HCT116 (cell line): ENCODE measurements around the gene DHRS2. TPM values are rescaled to one million over a fixed set of nuclear protein-coding genes. Genes with fewer than 3 reads are reported as not detected.

Experiments used
- ATAC-seq: fragments of 200-7000 bp; cut with Tn5 transposase; 2 replicates; pipeline ENCODE4 v1.9.1; 2020; ENCODE audit warnings: mild to moderate bottlenecking, moderate library complexity
- BruUV-seq: library from RNA; stranded (reverse); fragments of 400-500 nt; replicated peaks from 2 replicates; lab custom pipeline; 2021; lab: Mats Ljungman, UMichigan
- CTCF ChIA-PET: fragments of 300-600 bp; sonication (Branson Sonifier 250); formaldehyde crosslinking; loops from one replicate; lab custom pipeline; 2021; ENCODE audit warnings: antibody characterized with exemption; lab: Charles Lee
- POLR2A ChIA-PET: fragments of 300-600, 350-600 bp; sonication (Branson Sonifier 250); formaldehyde crosslinking; loops from one replicate; lab custom pipeline; 2021; ENCODE audit warnings: antibody characterized with exemption; lab: Charles Lee
- RAD21 ChIA-PET, 2 experiments: fragments of 300-600 bp; sonication (Branson Sonifier 250); formaldehyde crosslinking; loops; one replicate each; lab custom pipeline; 2023; ENCODE audit warnings: low total read pairs in 2 of 2; ENCODE audit not compliant: uncharacterized antibody in 2 of 2, unreplicated experiment in 2 of 2, low non-redundant PET in 1 of 2; lab: Charles Lee
- DNase-seq: peaks from one replicate; pipeline ENCODE4 v3.0.0-alpha.2; 2010; ENCODE audit warnings: low read depth, low spot score
- H2AFZ ChIP-seq: fragments of 200-600 bp; shearing (Covaris generic), sonication (generic); 2 replicates; pipeline ENCODE4 v1.6.1; 2017; ENCODE audit warnings: low read depth, mixed run types, mixed read lengths, antibody characterized with exemption, low read length; ENCODE audit not compliant: poor library complexity, severe bottlenecking
- H3K27ac ChIP-seq: 2 replicates; pipeline ENCODE4 v1.5.1; 2012; ENCODE audit warnings: low read depth, low read length
- H3K27me3 ChIP-seq: fragments of 200-600 bp; sonication (generic); 2 replicates; pipeline ENCODE4 v1.6.1; 2016; ENCODE audit warnings: mixed run types, low read length, mixed read lengths; ENCODE audit not compliant: insufficient read depth
- H3K36me3 ChIP-seq, 2 experiments: fragments of 200-500 bp in 1 of 2; fragments of 200-600 bp in 1 of 2; sonication (Bioruptor generic) in 1 of 2; sonication (generic) in 1 of 2; 2 replicates each; pipeline versions ENCODE4 v1.5.1 to v1.6.1; 2014 to 2016; ENCODE audit warnings: low read length in 2 of 2, inconsistent platforms in 1 of 2, mixed read lengths in 1 of 2, mixed run types in 1 of 2; ENCODE audit not compliant: insufficient read depth in 2 of 2, control insufficient read depth in 1 of 2
- H3K4me1 ChIP-seq, 2 experiments: fragments of 200-600 bp in 1 of 2; sonication (generic) in 1 of 2; 2 replicates each; pipeline versions ENCODE4 v1.5.1 to v1.6.1; 2012 to 2017; ENCODE audit warnings: low read length in 2 of 2, inconsistent platforms in 1 of 2, mild to moderate bottlenecking in 1 of 2, mixed read lengths in 1 of 2, mixed run types in 1 of 2, moderate library complexity in 1 of 2; ENCODE audit not compliant: insufficient read depth in 2 of 2, control insufficient read depth in 1 of 2
- H3K4me2 ChIP-seq: fragments of 200-600 bp; sonication (generic); 2 replicates; pipeline ENCODE4 v1.6.1; 2017; ENCODE audit warnings: mixed run types, low read length, mixed read lengths
- H3K4me3 ChIP-seq, 2 experiments: fragments of 200-600 bp in 1 of 2; sonication (generic) in 1 of 2; replicated peaks in 1 of 2; 2 replicates each; pipeline ENCODE4 v1.5.1; 2011 to 2016; ENCODE audit warnings: low read length in 2 of 2, control low read depth in 1 of 2, low read depth in 1 of 2, mild to moderate bottlenecking in 1 of 2, mixed read lengths in 1 of 2, mixed run types in 1 of 2
- H3K79me2 ChIP-seq: fragments of 200-600 bp; sonication (generic); 2 replicates; pipeline ENCODE4 v1.6.1; 2017; ENCODE audit warnings: mild to moderate bottlenecking, mixed run types, low read length, moderate library complexity, mixed read lengths; ENCODE audit not compliant: insufficient read depth
- H3K9ac ChIP-seq: fragments of 200-600 bp; sonication (generic); 2 replicates; pipeline ENCODE4 v1.6.1; 2016; ENCODE audit warnings: low read length, mixed read lengths
- H3K9me2 ChIP-seq: fragments of 200-600 bp; sonication (generic), shearing (Covaris generic); 2 replicates; pipeline ENCODE4 v1.6.1; 2017; ENCODE audit warnings: mixed run types, mild to moderate bottlenecking, moderate library complexity; ENCODE audit not compliant: insufficient read depth
- H3K9me3 ChIP-seq, 2 experiments: fragments of 200-500 bp in 1 of 2; fragments of 200-600 bp in 1 of 2; sonication (Bioruptor generic) in 1 of 2; sonication (generic) in 1 of 2; 2 replicates each; pipeline ENCODE4 v1.6.1; 2014 to 2017; ENCODE audit warnings: low read length in 2 of 2, mixed read lengths in 2 of 2, inconsistent platforms in 1 of 2, low read depth in 1 of 2, mild to moderate bottlenecking in 1 of 2, mixed run types in 1 of 2, moderate library complexity in 1 of 2; ENCODE audit not compliant: control insufficient read depth in 1 of 2, insufficient read depth in 1 of 2
- H4K20me1 ChIP-seq: fragments of 200-600 bp; sonication (generic), shearing (Covaris generic); 2 replicates; pipeline ENCODE4 v1.6.1; 2017; ENCODE audit warnings: mixed run types, mild to moderate bottlenecking, moderate library complexity; ENCODE audit not compliant: insufficient read depth
- ATF3 ChIP-seq: IDR thresholded peaks from 2 replicates; pipeline ENCODE4 v1.6.1; 2012
- CBX3 ChIP-seq: IDR thresholded peaks from 2 replicates; pipeline ENCODE4 v1.6.1; 2012; ENCODE audit warnings: low read depth
- ELF1 ChIP-seq: IDR thresholded peaks from 2 replicates; pipeline ENCODE4 v1.6.1; 2012; ENCODE audit warnings: low read depth, borderline replicate concordance
- FOSL1 ChIP-seq: IDR thresholded peaks from 2 replicates; pipeline ENCODE4 v1.6.1; 2012; ENCODE audit warnings: low read depth
- JUND ChIP-seq: IDR thresholded peaks from 2 replicates; pipeline ENCODE4 v1.6.1; 2012
- POLR2A ChIP-seq: IDR thresholded peaks from 2 replicates; pipeline ENCODE4 v1.7.0; 2011; ENCODE audit warnings: borderline replicate concordance; ENCODE audit not compliant: insufficient read depth, insufficient read length; ENCODE audit errors: extremely low read depth
- POLR2AphosphoS5 ChIP-seq: IDR thresholded peaks from 2 replicates; pipeline ENCODE4 v1.6.1; 2011; ENCODE audit warnings: mild to moderate bottlenecking, low read depth, low read length, moderate library complexity
- RAD21 ChIP-seq: IDR thresholded peaks from 2 replicates; pipeline ENCODE4 v1.6.1; 2012; ENCODE audit warnings: low read depth, mild to moderate bottlenecking
- SRF ChIP-seq: IDR thresholded peaks from 2 replicates; pipeline ENCODE4 v1.6.1; 2012; ENCODE audit warnings: low read depth
- ZFX ChIP-seq: fragments of 450-650 bp; IDR thresholded peaks from 2 replicates; pipeline ENCODE4 v1.6.1; 2017
- intact Hi-C: fragments of 100-400 bp; cut with micrococcal nuclease; formaldehyde crosslinking; loops from 2 replicates; pipeline ENCODE4 v1.10.0; 2022
- total RNA-seq: library from RNA; stranded (reverse); gene quantifications from one replicate; pipeline ENCODE4 v1.2.1, GENCODE V29; 2021; ENCODE audit not compliant: unreplicated experiment
- TF ChIP-seq, protein P1 (sequence below): IDR thresholded peaks from 2 replicates; pipeline ENCODE4 v1.6.1; 2011; ENCODE audit warnings: mild to moderate bottlenecking, low read length, moderate library complexity; ENCODE audit not compliant: insufficient replicate concordance; ENCODE audit errors: extremely low read depth

The DHRS2 gene
- total RNA-seq, 1 experiment from 2014 or later: 10.0 TPM

DNA sequence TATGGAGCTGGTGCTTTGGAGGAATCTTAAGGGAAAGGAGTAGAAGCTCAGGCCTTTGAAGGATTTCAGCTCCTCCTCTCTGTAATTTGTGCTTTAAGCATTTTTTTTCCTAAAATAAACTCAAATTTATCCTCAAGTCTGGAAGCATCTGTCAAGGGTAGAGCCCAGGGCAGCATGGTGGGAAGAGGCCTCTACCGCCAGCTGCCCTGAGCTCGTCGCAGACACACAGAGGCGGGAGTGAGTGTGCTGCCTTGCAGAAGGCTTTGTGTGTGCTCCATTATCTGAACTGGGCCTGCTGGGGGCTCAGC lies 9.3 kb downstream of the DHRS2 start:
- Histone ChIP-seq H3K27ac (no peak overlapping the region), H2AFZ (no peak overlapping the region), H3K4me1 (peaks cover 16 to 22% of the 10 kb centered on the region in 2 experiments), H3K9me2 (no peaks in the 10 kb centered on the region), H3K9ac (no peak overlapping the region), H3K9me3 (no peaks in the 10 kb centered on the region), H4K20me1 (no peaks in the 10 kb centered on the region), H3K79me2 (no peaks in the 10 kb centered on the region), H3K27me3 (no peaks in the 10 kb centered on the region), H3K36me3 (no peaks in the 10 kb centered on the region), H3K4me2 (no peak overlapping the region), H3K4me3 (no peak overlapping the region)
- no peak for TF ChIP-seq ZFX
- TF ChIP-seq JUND: no peak
- TF ChIP-seq, protein P1, sequence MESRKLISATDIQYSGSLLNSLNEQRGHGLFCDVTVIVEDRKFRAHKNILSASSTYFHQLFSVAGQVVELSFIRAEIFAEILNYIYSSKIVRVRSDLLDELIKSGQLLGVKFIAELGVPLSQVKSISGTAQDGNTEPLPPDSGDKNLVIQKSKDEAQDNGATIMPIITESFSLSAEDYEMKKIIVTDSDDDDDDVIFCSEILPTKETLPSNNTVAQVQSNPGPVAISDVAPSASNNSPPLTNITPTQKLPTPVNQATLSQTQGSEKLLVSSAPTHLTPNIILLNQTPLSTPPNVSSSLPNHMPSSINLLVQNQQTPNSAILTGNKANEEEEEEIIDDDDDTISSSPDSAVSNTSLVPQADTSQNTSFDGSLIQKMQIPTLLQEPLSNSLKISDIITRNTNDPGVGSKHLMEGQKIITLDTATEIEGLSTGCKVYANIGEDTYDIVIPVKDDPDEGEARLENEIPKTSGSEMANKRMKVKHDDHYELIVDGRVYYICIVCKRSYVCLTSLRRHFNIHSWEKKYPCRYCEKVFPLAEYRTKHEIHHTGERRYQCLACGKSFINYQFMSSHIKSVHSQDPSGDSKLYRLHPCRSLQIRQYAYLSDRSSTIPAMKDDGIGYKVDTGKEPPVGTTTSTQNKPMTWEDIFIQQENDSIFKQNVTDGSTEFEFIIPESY: no peak
- no peak for TF ChIP-seq SRF
- no peak for TF ChIP-seq POLR2A
- TF ChIP-seq FOSL1: no peak
- TF ChIP-seq CBX3: no peak
- no peak for DNase-seq
- RAD21 ChIA-PET: no interaction called here
- no TSS peak for BruUV-seq
- POLR2A ChIA-PET: interaction anchor here (1.3 kb wide), 1 partner anchor 10 kb away, joined by 4 read pairs; the partner anchor contains the start of gene DHRS2
- no peak for ATAC-seq
- CTCF ChIA-PET: interaction anchor here (1.3 kb wide), 2 partner anchors 14 to 57 kb away, joined by 3 to 7 read pairs; no protein-coding TSS in a partner anchor
- intact Hi-C loops: no loop called here

DNA sequence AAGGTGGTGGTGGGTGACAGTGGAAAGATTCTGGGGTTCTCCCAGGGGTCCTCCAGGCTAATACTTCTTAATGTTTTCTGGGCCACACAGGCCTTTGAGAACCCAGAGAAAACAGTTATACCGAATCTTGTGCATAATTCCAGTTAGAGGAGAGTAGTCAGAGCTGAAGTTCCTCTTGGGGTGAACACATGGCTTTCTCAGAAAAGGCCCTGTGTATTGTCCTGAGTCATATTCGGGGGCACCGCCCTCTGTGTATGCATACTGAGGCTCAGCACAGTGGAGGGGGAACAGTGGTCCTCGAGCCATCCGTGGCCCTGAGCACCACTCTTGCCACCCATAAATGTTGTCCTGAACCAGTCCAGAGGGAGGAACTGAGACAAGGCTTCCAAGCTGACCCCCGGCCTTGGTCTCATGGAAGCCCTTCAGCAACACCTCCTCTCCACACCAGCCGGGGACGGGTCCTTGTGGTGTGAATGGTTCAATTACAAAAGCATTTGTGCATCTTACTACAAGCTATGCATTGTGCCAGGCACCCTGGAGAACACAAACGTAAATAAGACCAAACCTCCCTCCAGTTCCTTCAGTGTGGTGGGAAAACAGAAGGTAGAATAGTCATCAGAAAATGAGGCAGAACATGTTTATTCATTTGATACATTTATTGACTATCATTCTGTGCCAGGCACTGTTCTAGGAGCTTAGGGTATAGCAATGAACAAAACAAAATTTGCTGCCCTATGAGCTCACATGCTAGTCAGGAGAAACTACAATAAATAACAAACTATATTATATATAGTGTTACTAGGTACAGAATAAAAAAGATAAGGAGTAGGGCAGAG lies 9.9 kb downstream of the DHRS2 start:
- Histone ChIP-seq H3K9me3 (no peaks in the 10 kb centered on the region), H2AFZ (no peak overlapping the region)
- ChIA-PET POLR2A (interaction anchor here (1.3 kb wide), 1 partner anchor 10 kb away, joined by 4 read pairs; the partner anchor contains the start of gene DHRS2), RAD21 (no interaction called here)
- no peak for TF ChIP-seq ZFX
- TF ChIP-seq ELF1: no peak
- TF ChIP-seq ATF3: no peak
- TF ChIP-seq RAD21: no peak
- TF ChIP-seq POLR2AphosphoS5: no peak
- TF ChIP-seq, all 23 proteins: peak for 0
- Histone ChIP-seq H3K4me2 (no peak overlapping the region), H3K27me3 (no peaks in the 10 kb centered on the region), H3K9me2 (no peaks in the 10 kb centered on the region), H3K4me1 (peaks cover 10 to 16% of the 10 kb centered on the region in 2 experiments), H3K27ac (no peak overlapping the region), H3K79me2 (no peaks in the 10 kb centered on the region), H3K9ac (no peak overlapping the region), H4K20me1 (no peaks in the 10 kb centered on the region), H3K36me3 (no peaks in the 10 kb centered on the region), H3K4me3 (no peak overlapping the region)
- CTCF ChIA-PET: interaction anchor here (1.3 kb wide), 2 partner anchors 14 to 57 kb away, joined by 3 to 7 read pairs; no protein-coding TSS in a partner anchor
- ATAC-seq: no peak
- intact Hi-C loops: no loop called here
- BruUV-seq: no TSS peak
- no peak for DNase-seq
